Mesothelial cell of epicardium (in vitro differentiated cells): Measurements from ENCODE around the gene EXOC4. TPM values are rescaled to one million over a fixed set of nuclear protein-coding genes. Genes with fewer than 3 reads are reported as not detected.

ENCODE experiments used
- DNase-seq, 2 experiments: peaks; one replicate each; pipeline ENCODE4 v3.0.0; 2021; ENCODE audit warnings: low spot score in 2 of 2; ENCODE audit not compliant: unreplicated experiment in 2 of 2
- H3K27ac Mint-ChIP-seq: 2 replicates; pipeline ENCODE4 v1.8.0; 2021; ENCODE audit warnings: mixed read lengths
- H3K27me3 Mint-ChIP-seq: 2 replicates; pipeline ENCODE4 v1.8.0; 2021; ENCODE audit warnings: low read depth, mixed read lengths
- H3K36me3 Mint-ChIP-seq: 2 replicates; pipeline ENCODE4 v1.8.0; 2021; ENCODE audit warnings: mixed read lengths
- H3K4me1 Mint-ChIP-seq: 2 replicates; pipeline ENCODE4 v1.8.0; 2021; ENCODE audit warnings: mixed read lengths
- H3K4me3 Mint-ChIP-seq: 2 replicates; pipeline ENCODE4 v1.8.0; 2021; ENCODE audit warnings: mild to moderate bottlenecking, moderate library complexity, mixed read lengths
- H3K9me3 Mint-ChIP-seq: 2 replicates; pipeline ENCODE4 v1.8.0; 2021; ENCODE audit warnings: mixed read lengths
- CTCF ChIP-seq: fragments of 200-600 bp; sonication (generic); IDR thresholded peaks from one replicate; pipeline ENCODE4 v1.5.0; 2021; ENCODE audit warnings: antibody characterized with exemption; ENCODE audit not compliant: unreplicated experiment
- total RNA-seq: library from RNA; stranded (reverse); gene quantifications from 3 replicates; pipeline ENCODE4 v1.2.1, GENCODE V29; 2021

EXOC4 gene
- total RNA-seq, 1 donor from 2014 or later: 105 TPM

- no peak for TF ChIP-seq CTCF
- H3K27me3 Mint-ChIP-seq: no peaks in the 10 kb centered on the region
- H3K9me3 Mint-ChIP-seq: peaks cover 35% of the 10 kb centered on the region
- H3K27ac Mint-ChIP-seq: no peak overlapping the region
- H3K4me3 Mint-ChIP-seq: no peak overlapping the region
- H3K4me1 Mint-ChIP-seq: peaks cover 7% of the 10 kb centered on the region
- peaks cover 28% of the 10 kb centered on the region for H3K36me3 Mint-ChIP-seq
- no peak for DNase-seq
Observed at GRCh38 chr7:133962646-133963045, 709.8 kb downstream of the EXOC4 start.

GRCh38 chr7:133963629-133964028, 710.8 kb downstream of the EXOC4 start:
- TF ChIP-seq CTCF: no peak
- Mint-ChIP-seq H3K36me3 (peaks cover 30% of the 10 kb centered on the region), H3K27me3 (no peaks in the 10 kb centered on the region), H3K27ac (no peak overlapping the region), H3K4me3 (no peak overlapping the region), H3K4me1 (peaks cover 4% of the 10 kb centered on the region), H3K9me3 (peaks cover 44% of the 10 kb centered on the region)
- DNase-seq: no peak

GRCh38 chr7:133971625-133972024, 718.7 kb downstream of the EXOC4 start:
- DNase-seq: no peak
- TF ChIP-seq CTCF: no peak
- Mint-ChIP-seq H3K9me3 (peaks cover 29% of the 10 kb centered on the region), H3K36me3 (peaks cover 21% of the 10 kb centered on the region), H3K4me3 (no peak overlapping the region), H3K27me3 (no peaks in the 10 kb centered on the region), H3K27ac (no peak overlapping the region), H3K4me1 (peaks cover 9% of the 10 kb centered on the region)

- Mint-ChIP-seq H3K4me1 (peaks cover 9% of the 10 kb centered on the region), H3K36me3 (peaks cover 8% of the 10 kb centered on the region), H3K27ac (no peak overlapping the region), H3K4me3 (no peak overlapping the region), H3K27me3 (no peaks in the 10 kb centered on the region), H3K9me3 (peaks cover 9% of the 10 kb centered on the region)
- TF ChIP-seq CTCF: no peak
- DNase-seq: no peak
Observed at GRCh38 chr7:133973710-133974109, 720.8 kb downstream of the EXOC4 start.

GRCh38 chr7:133975130-133975529, 722.3 kb downstream of the EXOC4 start:
- no peak for DNase-seq
- H3K4me1 Mint-ChIP-seq: peaks cover 9% of the 10 kb centered on the region
- H3K36me3 Mint-ChIP-seq: peaks cover 2% of the 10 kb centered on the region
- no peaks in the 10 kb centered on the region for H3K9me3 Mint-ChIP-seq
- H3K27ac Mint-ChIP-seq: no peak overlapping the region
- TF ChIP-seq CTCF: no peak
- no peak overlapping the region for H3K4me3 Mint-ChIP-seq
- H3K27me3 Mint-ChIP-seq: no peaks in the 10 kb centered on the region

GRCh38 chr7:133976140-133976539, 723.3 kb downstream of the EXOC4 start:
- H3K4me3 Mint-ChIP-seq: no peak overlapping the region
- no peak for TF ChIP-seq CTCF
- DNase-seq: no peak
- no peak overlapping the region for H3K27ac Mint-ChIP-seq
- H3K27me3 Mint-ChIP-seq: no peaks in the 10 kb centered on the region
- H3K9me3 Mint-ChIP-seq: peaks cover 1% of the 10 kb centered on the region
- peaks cover 2% of the 10 kb centered on the region for H3K36me3 Mint-ChIP-seq
- peaks cover 9% of the 10 kb centered on the region for H3K4me1 Mint-ChIP-seq
